GM19035 (cell line): Measurements from ENCODE around the gene CPED1.
A peak's percentile ranks its signal among the peaks of the same experiment; 100 is the strongest.
"Not testable (repeated sequence)": the region's sequence is repeated elsewhere in the genome, so short reads cannot be mapped to it uniquely, and the experiment has no call there.

Source experiments
- ATAC-seq: cut with Tn5 transposase; IDR thresholded peaks from one replicate; pipeline ENCODE4 v1.9.1; 2021; ENCODE audit not compliant: unreplicated experiment

The CPED1 gene

DNA sequence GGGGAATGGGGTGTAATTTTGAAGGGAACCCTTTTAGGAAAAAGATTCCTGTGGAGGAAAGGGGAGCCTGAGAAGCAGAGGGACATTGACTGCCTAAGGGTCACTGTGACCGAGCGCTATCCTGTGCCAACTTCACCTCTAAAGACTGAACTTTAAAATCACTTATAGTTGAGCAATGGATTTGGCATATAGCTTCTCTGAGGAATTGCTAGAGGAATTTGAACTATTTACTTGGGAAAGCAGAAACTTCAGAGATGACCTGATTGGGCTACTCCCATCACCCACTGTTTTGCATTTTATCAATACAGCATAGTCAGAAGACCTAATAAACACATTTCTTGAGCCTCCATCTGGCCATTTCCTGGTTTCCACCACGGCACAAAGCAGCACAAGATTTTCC is 316.6 kb downstream of the CPED1 start:
- ATAC-seq = no peak

DNA sequence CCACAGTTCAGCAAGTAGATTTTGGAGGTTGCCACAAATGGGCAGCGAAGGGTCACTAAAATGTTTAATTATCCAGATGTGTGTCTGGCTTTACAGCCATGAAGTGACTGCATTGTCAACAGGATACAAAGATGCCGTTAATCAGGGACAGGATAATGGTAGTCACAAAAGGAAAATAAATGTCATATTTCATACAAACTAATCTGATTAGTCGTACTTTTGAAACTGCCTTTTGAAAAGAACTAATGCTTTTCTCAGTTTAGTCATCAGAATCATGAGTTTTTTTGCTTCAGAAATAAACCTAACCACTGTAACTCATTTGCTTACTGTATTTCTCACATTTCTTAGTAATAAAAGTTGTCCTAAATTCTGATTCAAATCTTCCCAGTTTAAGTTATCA is 318.1 kb downstream of the CPED1 start:
- no peak for ATAC-seq

DNA sequence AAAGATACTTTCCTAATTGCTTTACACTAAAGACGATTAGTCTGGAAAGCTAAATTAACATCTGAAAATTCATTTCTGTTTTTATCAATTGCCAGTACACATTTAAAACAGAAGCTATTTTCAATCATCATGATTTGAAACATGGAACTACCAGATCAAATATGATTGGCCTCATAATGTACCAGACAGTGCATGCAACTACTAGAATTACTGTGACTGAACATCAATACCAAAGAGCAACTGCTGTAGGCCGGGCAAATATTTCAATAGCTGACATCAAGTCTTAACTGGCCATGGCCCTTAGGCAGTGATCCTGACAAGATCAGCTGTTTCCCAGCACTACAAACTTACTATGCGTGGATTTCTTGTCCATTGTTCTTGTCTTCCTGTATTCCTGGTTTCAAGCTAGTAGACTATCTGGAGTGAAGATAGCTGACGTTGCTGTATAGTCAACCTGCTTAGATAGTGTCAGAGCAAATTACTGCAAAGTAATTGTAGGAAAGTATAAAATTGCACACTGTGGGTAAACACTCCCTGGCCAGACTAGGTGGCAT is 318.6 kb downstream of the CPED1 start:
- peak; percentile 40 for ATAC-seq

DNA sequence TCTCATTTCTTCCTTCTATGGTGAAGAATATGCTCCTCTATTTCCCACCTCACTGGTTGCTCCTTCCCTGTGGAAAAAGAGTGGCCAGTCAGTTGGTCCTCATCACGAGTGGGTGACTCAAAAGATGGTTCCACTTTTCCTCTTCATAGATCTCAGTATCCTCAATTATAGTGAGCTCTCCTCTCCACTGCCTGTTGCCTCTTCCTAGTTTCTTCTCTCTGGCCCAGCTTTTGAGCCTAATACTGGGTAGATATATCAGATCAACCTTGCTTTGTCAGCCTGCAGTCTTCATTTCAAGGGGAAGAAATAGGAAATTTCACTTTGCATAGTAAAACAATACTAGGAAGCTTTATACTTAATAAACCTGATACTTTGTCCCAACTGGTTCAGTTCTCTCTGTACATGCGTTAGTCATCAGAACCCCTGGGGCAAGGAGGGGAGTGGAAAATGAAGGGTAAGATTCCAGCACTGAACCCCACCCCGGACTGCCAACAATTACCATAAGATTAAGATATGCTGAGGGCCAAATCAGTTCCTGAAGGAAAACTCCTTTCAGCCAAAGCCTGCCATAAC is 324.8 kb downstream of the CPED1 start:
- ATAC-seq = peak; percentile 4

DNA sequence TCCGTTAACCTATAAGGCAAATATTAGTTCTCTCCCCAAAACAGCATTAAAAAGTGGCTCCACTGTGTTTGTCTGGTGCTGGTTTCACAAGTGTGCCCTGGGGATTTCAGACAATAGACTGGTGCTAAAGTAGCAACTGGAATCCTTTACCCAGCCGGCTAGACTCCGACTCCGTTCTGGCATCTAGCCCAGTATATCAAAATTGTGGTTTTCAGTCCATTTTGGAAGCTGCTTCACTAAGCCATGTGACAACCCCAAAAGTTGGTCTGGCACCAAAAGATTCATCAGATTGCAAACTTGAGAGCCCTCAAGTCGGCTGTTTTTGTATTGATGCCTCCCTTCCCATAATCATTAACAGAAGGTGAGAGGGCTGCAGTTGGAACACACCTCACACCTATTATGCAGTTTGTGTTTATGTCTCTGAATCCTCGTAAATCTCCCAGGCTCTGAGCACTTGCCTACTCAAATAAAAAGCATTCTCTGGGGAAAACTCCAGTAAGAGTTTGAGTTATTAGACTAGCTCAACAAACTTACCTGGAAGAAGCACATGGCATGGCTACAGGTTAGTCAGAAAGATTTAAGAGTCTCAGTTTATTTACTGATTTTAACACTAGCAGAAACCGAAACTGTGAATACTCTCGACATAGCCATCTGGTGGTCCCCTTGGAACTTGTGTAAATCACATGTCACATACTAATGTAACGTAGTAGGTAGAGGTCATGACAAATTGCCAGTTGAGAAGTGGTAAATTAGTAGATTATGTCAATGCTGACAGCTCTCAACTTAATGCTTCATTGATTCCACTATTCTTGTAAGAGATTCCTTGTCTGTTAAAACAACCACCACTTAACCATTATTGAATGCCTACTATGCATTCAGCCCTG is 325.5 kb downstream of the CPED1 start:
- peak; percentile 93 for ATAC-seq

DNA sequence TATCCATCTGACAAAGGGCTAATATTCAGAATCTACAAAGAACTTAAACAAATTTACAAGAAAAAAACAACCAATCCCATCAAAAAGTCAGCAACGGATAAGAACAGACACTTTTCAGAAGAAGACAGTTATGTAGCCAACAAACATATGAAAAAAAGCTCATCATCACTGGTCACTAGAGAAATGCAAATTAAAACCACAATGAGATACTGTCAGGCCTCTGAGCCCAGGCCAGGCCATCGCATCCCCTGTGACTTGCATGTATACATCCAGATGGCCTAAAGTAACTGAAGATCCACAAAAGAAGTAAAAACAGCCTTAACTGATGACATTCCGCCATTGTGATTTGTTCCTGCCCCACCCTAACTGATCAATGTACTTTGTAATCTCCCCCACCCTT is 326.7 kb downstream of the CPED1 start:
- not testable (repeated sequence) for ATAC-seq

DNA sequence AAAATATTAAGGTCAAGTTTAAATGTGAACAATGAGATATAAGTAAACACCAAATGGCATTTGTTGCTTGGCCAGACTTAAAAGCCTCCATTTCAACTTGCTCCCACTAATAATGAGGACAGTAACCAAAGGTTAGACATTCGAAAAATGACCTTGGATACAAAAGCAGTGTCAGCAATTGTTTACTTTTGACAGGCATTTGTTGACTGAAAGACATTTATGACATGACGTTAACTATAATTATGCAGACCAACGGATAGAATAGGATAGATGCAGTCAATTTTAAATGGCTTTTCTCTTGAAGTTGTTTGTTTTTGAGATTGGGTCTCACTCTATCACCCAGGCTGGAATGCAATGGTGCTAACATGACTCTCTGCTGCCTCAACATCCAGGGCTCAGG is 333.9 kb downstream of the CPED1 start:
- no peak for ATAC-seq

DNA sequence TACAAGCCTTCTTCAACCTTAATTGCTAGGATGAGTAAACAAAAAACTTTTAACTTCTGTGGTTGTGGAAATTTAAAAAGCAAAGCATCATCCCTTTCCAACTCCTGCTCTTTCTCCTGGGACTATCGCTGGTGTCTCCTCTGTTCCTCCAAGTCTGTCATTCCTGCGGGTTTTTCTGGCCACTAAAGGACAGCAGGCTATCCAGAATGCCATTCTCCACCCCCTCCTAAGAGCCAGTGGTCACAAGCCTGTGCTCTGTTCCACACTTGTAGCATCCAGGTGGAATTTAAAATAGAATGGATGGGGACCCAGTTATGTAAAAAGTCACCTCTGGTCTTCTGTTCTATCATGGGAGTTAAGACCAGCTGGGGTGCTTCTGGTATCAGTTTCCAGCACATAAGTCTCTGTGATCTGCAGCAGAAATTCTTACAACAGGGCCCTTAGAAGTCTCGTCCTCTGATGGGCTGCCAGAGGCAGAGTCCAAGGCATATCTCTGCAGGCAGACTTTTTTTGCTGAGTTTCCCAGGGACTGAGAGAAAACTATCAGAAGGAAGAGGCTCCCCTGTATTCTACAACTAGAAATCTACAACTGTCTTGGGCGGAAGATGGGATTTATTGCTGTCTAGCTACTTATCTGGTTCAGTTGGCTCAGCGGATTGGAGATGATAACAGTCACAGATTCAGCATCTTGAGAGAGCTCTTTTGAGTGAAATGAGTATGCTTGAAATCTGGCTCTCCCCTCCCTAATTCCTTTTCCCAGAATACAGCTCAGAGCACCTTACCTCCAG is 335.2 kb downstream of the CPED1 start:
- ATAC-seq = no peak

DNA sequence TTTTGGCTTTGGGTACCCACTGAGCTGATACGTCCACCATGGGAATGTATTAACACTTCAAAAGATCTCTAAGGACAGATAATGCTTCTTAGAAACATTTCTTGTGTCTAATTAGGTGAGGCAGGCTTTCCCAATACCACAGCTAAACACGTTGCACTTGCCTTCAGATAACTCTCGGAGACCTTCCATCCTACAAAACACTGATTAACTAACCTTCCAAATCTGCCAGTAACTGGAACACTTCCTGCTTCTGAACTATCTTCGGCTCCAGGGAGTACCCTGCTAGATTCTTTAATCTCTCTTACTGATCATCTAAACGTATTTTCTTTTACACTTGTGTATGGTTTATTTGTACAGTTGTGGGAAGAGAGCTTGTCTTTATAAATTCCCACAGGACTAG is 339.2 kb downstream of the CPED1 start:
- ATAC-seq = no peak

DNA sequence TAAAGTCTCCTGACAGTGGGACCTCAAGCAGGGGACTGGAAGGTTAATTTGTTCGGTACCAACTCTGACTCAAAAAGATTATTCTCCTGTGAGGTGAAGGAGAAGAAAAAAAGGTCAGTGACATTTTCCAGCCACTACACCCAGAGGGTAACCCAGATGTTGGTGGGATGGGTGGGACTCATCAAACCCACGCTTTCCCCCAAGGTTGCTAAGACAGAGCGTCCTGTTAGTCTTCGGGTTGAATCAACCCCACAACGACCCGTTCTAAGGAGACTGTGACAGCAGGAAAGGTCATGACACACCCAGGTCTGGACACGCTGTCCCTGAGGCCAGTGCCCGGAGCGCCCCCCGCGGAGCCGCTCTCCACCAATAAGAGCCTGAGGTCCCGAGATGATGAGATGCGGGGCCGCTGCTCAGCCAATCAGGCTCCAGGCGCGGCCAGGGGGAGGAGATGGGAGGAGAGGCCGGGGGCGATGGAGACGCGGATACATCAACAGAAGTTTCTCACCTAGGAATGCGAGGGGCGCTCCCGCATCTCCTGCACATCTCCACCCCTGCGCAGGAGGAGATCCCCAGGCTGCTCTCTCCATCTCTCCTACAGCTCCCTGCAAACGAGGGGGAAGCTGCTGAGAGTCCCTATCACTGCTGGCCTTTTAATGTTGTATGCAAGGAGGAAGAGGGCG is 340.1 kb downstream of the CPED1 start, which contains the start of gene WNT16:
Gene WNT16 (plus strand): TSS at position 493 of the 683 bp plus-strand sequence. CDS start 293 bp downstream, outside the sequence.
- ATAC-seq = peak; percentile 32

DNA sequence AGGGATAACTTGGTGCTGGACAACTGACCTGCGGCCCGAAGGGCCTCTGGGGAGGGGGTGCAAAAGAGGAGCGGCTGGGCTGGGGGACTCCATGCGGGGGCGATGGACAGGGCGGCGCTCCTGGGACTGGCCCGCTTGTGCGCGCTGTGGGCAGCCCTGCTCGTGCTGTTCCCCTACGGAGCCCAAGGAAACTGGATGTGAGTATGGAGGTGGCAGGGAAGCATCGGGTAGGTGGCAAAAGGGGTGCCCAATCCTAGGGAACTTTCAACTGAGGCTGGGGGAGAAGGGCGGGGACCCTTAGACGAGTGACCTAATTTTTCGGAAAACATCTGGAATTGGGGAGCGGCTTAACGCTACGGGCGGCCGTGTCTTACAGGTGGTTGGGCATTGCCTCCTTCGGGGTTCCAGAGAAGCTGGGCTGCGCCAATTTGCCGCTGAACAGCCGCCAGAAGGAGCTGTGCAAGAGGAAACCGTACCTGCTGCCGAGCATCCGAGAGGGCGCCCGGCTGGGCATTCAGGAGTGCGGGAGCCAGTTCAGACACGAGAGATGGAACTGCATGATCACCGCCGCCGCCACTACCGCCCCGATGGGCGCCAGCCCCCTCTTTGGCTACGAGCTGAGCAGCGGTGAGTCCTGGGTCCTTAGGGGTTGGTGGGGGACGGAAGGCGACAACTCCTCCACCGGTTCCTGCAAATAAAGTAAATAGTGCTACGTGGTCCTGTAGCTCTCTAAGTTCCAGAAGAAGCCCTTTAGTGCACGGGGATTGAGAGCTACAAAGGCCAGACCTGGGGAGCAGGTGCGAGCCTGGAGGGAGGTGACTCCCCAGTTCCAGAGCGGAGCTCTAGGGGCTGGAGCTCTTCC is 340.9 kb downstream of the CPED1 start:
- peak; percentile 68 for ATAC-seq

DNA sequence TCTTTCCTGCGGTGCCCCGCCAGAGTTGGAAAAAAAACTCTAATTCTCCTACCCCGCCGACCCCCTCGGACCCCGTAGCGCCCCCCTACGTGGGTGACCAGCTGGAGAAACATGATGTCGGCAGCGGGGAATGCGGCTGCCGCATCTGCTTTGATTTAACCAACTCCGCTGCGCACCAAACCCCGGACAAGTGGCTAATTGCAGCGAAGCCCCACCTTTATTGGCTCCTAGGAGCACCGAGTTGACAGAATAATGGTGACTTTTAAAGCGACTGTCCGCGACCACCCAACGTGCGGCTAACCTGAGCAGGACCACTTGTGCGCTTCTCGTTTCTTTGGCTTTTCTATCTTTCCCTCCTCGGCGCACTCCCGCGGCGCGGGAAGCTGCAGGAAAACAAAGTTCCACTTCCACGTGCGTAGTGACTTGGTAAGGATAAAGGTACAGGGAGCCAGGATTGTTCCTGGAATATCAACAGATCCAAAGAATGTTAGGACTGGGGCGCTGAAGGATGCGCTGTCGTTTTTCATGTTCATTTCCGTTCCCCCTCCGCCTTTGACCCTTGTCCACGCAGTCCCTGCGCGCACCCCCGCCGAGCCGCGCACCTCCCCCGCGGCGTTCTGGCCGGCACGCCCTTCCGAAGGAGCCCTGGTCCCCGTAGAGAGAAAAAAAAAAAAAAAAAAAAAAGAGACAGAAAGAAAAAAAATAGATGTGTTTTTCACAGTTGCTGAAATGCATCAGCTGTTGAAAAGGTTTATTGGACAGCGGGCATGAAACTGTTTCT is 341.7 kb downstream of the CPED1 start:
- peak; percentile 41 for ATAC-seq

DNA sequence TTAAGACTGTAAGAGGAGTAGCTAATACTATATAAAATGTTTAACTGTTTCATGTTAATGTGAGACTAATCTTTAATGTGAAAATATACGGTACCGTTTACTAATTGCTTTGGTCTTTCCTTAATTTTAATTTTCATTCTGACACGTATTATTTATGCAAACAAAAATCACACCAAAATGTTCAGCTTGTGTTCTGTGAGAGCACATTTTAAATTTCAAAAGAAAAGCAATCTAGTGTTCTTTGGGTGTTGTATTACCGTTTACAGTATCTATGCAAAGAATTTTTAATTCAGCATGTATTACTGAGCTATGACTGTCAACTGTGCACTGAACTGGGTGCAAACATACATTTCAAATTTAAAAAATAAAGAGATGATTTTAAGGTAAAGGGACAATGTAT is 342.5 kb downstream of the CPED1 start:
- no peak for ATAC-seq

DNA sequence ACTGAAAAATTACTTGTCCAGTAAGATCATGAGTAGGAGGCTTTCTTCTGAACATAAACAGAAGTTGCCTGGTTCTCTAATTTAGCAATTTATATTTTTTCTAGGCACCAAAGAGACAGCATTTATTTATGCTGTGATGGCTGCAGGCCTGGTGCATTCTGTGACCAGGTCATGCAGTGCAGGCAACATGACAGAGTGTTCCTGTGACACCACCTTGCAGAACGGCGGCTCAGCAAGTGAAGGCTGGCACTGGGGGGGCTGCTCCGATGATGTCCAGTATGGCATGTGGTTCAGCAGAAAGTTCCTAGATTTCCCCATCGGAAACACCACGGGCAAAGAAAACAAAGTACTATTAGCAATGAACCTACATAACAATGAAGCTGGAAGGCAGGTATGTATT is 343.1 kb downstream of the CPED1 start:
- ATAC-seq = no peak

DNA sequence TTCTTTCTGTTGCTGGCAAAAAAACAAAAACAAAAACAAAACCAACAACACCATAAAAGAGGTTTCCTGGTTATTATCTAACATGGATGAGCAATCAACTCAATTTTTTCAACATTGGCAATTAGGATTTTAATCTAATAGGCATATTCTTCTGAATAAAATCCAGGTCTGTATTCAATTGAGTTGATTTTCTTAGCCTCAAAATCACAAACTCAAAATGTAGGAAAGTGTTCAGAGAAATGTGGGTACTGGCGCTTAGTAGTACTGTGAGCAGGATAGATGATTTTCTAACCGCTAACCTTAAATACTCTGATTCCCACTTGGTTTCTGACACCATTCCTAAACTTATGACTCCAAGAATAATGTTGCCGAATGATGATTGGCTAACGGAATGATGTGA is 345.9 kb downstream of the CPED1 start:
- ATAC-seq = no peak

DNA sequence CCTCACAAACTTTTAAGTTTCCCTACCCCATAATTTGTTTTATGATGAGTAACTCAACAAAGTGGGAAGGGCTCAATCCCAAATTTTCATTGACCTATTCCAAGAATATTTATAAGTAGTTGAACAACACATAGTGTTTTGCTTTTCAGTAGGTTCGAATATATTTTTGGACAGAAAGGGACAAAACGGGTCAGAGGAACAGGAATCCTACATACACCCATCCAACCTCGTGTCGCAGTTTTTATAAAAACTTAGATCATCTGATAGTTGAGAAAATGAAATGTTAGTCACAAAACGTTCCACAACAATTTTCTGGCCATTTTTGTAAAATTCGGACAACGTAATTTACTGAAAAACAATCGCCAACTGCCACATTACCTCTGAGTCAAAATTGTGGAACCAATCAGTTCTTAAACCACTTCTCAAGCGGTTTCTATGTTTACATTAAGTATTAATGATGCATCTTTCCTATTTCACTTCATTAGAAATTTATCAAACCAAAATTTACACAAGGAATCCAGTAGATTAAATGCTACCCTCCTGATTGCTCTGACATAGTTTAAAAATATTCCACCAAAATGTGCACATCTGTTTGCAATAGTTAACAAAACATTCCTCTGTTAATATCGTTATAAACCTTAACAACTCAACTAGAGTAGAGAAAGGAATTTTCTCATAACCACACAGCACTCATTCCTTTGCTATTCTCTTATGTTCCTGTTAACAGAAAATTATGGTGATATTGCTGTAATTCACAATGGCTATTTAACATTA is 346.6 kb downstream of the CPED1 start:
- no peak for ATAC-seq

DNA sequence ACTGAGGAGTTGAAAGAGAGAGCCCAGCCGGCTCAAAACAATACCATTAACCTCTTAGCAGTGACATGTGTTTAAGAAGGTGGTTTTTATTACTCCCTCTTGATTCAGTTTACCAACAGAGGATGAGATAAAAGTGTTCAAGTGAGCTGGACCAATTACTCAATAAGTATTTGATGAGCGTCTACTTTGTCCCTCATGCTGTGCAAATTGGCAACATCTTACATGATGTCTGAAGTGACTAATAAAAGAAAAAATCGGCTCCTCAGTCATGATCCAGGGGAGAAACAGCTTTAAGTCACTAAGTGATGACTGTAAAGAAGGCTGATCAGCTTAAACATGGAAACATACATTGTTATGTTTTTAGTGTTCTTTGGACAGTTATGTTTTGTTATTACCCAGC is 348.1 kb downstream of the CPED1 start:
- no peak for ATAC-seq

DNA sequence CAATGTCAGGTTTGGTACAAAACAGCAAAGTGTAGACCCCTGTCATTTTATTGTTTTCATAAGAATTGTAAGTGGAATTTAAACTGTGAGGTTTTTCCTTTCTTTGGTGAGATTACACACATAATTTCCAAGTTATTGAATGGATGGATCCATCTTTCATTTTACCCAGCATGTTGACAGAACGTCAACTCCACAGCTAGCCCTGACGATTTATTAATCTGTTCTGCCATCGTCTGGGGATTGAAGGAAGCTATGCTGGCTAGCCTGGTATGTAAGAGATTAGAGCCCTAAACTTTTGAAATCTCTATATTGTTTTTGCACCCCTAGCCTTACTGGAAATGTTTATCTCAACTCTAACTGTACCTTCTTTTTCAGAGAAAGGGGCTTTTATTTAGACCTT is 348.9 kb downstream of the CPED1 start:
- ATAC-seq = no peak
